CD4-positive, alpha-beta T cell (primary cell): Measurements from ENCODE around the gene PPP1R37. TPM values are rescaled to one million over a fixed set of nuclear protein-coding genes. Genes with fewer than 3 reads are reported as not detected.

Experiments
- ATAC-seq: fragments of 200-7000 bp; cut with Tn5 transposase; one replicate; pipeline ENCODE4 v1.10.0; 2022; ENCODE audit warnings: mild to moderate bottlenecking; ENCODE audit not compliant: poor library complexity
- CTCF ChIA-PET: fragments of 350-600 bp; sonication (Branson Sonifier 250); formaldehyde crosslinking; loops from one replicate; lab custom pipeline; 2021; ENCODE audit warnings: antibody characterized with exemption, inconsistent platforms; lab: Charles Lee
- POLR2A ChIA-PET: fragments of 350-600 bp; sonication (Branson Sonifier 250); formaldehyde crosslinking; loops from one replicate; lab custom pipeline; 2021; ENCODE audit warnings: antibody characterized with exemption, inconsistent platforms; lab: Charles Lee
- DNase-seq, 14 experiments: peaks; one replicate each; pipeline ENCODE4 v3.0.0-alpha.2; 2013 to 2020; ENCODE audit warnings: mixed read lengths in 2 of 14
- H3K27ac ChIP-seq, 2 donors: one replicate each; pipeline versions ENCODE4 v1.5.1 to v1.7.0; 2013; ENCODE audit warnings: low read length in 2 of 2, low read depth in 1 of 2, mild to moderate bottlenecking in 1 of 2
- H3K27me3 ChIP-seq, 2 experiments: 1 replicate in 1 of 2; 2 replicates in 1 of 2; pipeline versions ENCODE4 v1.6.1 to v1.7.0; 2013; ENCODE audit warnings: low read length in 2 of 2, control low read depth in 1 of 2, mild to moderate bottlenecking in 1 of 2, moderate library complexity in 1 of 2; ENCODE audit not compliant: insufficient read depth in 2 of 2, control insufficient read depth in 1 of 2
- H3K36me3 ChIP-seq: one replicate; pipeline ENCODE4 v1.6.1; 2013; ENCODE audit warnings: low read length, control low read depth; ENCODE audit not compliant: insufficient read depth
- H3K4me1 ChIP-seq: one replicate; pipeline ENCODE4 v1.6.1; 2013; ENCODE audit warnings: low read length, control low read depth; ENCODE audit not compliant: insufficient read depth
- H3K4me3 ChIP-seq: one replicate; pipeline ENCODE4 v1.5.1; 2013; ENCODE audit warnings: mild to moderate bottlenecking, low read length, moderate library complexity
- H3K9me3 ChIP-seq, 2 experiments: 1 replicate in 1 of 2; 2 replicates in 1 of 2; pipeline versions ENCODE4 v1.6.1 to v1.7.0; 2013; ENCODE audit warnings: low read length in 2 of 2, mild to moderate bottlenecking in 2 of 2, control low read depth in 1 of 2, moderate library complexity in 1 of 2; ENCODE audit not compliant: control insufficient read depth in 1 of 2, insufficient read depth in 1 of 2
- H3K27ac Mint-ChIP-seq: one replicate; pipeline ENCODE4 v1.8.0; 2020; ENCODE audit warnings: mixed read lengths
- H3K27me3 Mint-ChIP-seq: one replicate; pipeline ENCODE4 v1.8.0; 2021; ENCODE audit warnings: mixed read lengths
- H3K36me3 Mint-ChIP-seq: one replicate; pipeline ENCODE4 v1.8.0; 2021; ENCODE audit warnings: low read depth, mixed read lengths
- H3K4me1 Mint-ChIP-seq: one replicate; pipeline ENCODE4 v1.8.0; 2021; ENCODE audit warnings: low read depth, mixed read lengths
- H3K4me3 Mint-ChIP-seq: one replicate; pipeline ENCODE4 v1.8.0; 2020; ENCODE audit warnings: mild to moderate bottlenecking, mixed read lengths
- H3K9me3 Mint-ChIP-seq: one replicate; pipeline ENCODE4 v1.8.0; 2020; ENCODE audit warnings: mixed read lengths
- CTCF ChIP-seq: fragments of 200-600 bp; IDR thresholded peaks from one replicate; pipeline ENCODE4 v1.8.0; 2022; ENCODE audit warnings: antibody characterized with exemption, mild to moderate bottlenecking
- intact Hi-C, 2 experiments: fragments of 100-400 bp; cut with DNase I in 1 of 2; cut with micrococcal nuclease in 1 of 2; formaldehyde crosslinking; loops; one replicate each; pipeline versions ENCODE4 v1.15.1 to v1.9.0; 2023 to 2025; cut with DNase I, micrococcal nuclease
- total RNA-seq, 174 experiments: library from RNA in 2 of 174; stranded (reverse) in 2 of 174; gene quantifications; one replicate each; pipeline ENCODE4 v1.2.3 and lab custom pipeline; 2021 to 2026

Gene PPP1R37
- total RNA-seq, 2 experiments from 2014 or later, result 17.2 to 19.6 TPM

- Mint-ChIP-seq H3K4me3 (no peak overlapping the region), H3K27ac (no peak overlapping the region), H3K9me3 (no peaks in the 10 kb centered on the region), H3K27me3 (no peaks in the 10 kb centered on the region), H3K36me3 (peaks cover 17% of the 10 kb centered on the region), H3K4me1 (no peaks in the 10 kb centered on the region)
- CTCF ChIA-PET, result no interaction called here
- no peaks in the 10 kb centered on the region for H3K27me3 ChIP-seq
- DNase-seq, result no peak
- H3K9me3 ChIP-seq, result no peaks in the 10 kb centered on the region
- no peak for ATAC-seq
- H3K27ac ChIP-seq, result no peak overlapping the region
- peaks cover 41% of the 10 kb centered on the region for H3K36me3 ChIP-seq
- no peak for TF ChIP-seq CTCF
- H3K4me3 ChIP-seq, result no peak overlapping the region
- POLR2A ChIA-PET, result no interaction called here
- no peaks in the 10 kb centered on the region for H3K4me1 ChIP-seq
- intact Hi-C loops, result no loop called here
These were observed 49.2 kb downstream of the PPP1R37 start for GRCh38 chr19:45142016-45142725.

- Histone ChIP-seq H3K27me3 (no peaks in the 10 kb centered on the region), H3K9me3 (no peaks in the 10 kb centered on the region), H3K4me3 (no peak overlapping the region), H3K4me1 (no peaks in the 10 kb centered on the region), H3K36me3 (peaks cover 41% of the 10 kb centered on the region), H3K27ac (no peak overlapping the region)
- intact Hi-C loops, result no loop called here
- Mint-ChIP-seq H3K4me3 (no peak overlapping the region), H3K4me1 (no peaks in the 10 kb centered on the region), H3K9me3 (no peaks in the 10 kb centered on the region), H3K27ac (no peak overlapping the region), H3K36me3 (peaks cover 17% of the 10 kb centered on the region), H3K27me3 (no peaks in the 10 kb centered on the region)
- ATAC-seq (no peak), DNase-seq (no peak)
- ChIA-PET POLR2A (no interaction called here), CTCF (no interaction called here)
- TF ChIP-seq CTCF, result no peak
These were observed 49.7 kb downstream of the PPP1R37 start for GRCh38 chr19:45142726-45143110.

- Mint-ChIP-seq H3K36me3 (peaks cover 17% of the 10 kb centered on the region), H3K4me1 (peaks cover 7% of the 10 kb centered on the region), H3K4me3 (no peak overlapping the region), H3K9me3 (no peaks in the 10 kb centered on the region), H3K27me3 (no peaks in the 10 kb centered on the region), H3K27ac (no peak overlapping the region)
- CTCF ChIA-PET, result no interaction called here
- H3K36me3 ChIP-seq, result peaks cover 41% of the 10 kb centered on the region
- no peak overlapping the region for H3K4me3 ChIP-seq
- no peak overlapping the region for H3K27ac ChIP-seq
- DNase-seq, result no peak
- no peaks in the 10 kb centered on the region for H3K27me3 ChIP-seq
- no peaks in the 10 kb centered on the region for H3K9me3 ChIP-seq
- no peak for ATAC-seq
- intact Hi-C loops, result no loop called here
- POLR2A ChIA-PET, result no interaction called here
- no peak for TF ChIP-seq CTCF
- H3K4me1 ChIP-seq, result peaks cover 6% of the 10 kb centered on the region
These were observed 51.7 kb downstream of the PPP1R37 start for GRCh38 chr19:45144431-45145269.
